HG02798 (cell line): ENCODE results near the gene TPRX1.
"Not testable (repeated sequence)": the region's sequence is repeated elsewhere in the genome, so short reads cannot be mapped to it uniquely, and the experiment has no call there.

ENCODE experiments used
- ATAC-seq: cut with Tn5 transposase; IDR thresholded peaks from one replicate; pipeline ENCODE4 v1.9.1; 2021; ENCODE audit warnings: mild to moderate bottlenecking; ENCODE audit not compliant: unreplicated experiment, poor library complexity

Gene TPRX1, protein sequence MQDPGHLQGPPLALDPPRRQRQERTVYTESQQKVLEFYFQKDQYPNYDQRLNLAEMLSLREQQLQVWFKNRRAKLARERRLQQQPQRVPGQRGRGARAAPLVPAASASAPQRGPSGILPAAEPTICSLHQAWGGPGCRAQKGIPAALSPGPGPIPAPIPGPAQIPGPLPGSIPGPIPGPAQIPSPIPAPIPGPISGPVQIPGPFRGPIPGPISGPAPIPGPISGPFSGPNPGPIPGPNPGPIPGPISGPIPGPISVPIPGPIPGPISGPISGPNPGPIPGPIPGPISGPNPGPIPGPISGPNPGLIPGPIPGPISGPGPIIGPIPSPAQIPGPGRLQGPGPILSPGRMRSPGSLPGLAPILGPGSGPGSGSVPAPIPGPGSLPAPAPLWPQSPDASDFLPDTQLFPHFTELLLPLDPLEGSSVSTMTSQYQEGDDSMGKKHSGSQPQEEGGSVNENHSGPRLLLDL

GRCh38 chr19:47804451-47804850 lies at the start of gene TPRX1:
Gene TPRX1 (minus strand): TSS chr19:47804551. CDS start chr19:47804539, 12 bp downstream.
- not testable (repeated sequence) for ATAC-seq

- no peak for ATAC-seq
Measured at GRCh38 chr19:47853003-47853402, 48.7 kb upstream of the TPRX1 start.

DNA sequence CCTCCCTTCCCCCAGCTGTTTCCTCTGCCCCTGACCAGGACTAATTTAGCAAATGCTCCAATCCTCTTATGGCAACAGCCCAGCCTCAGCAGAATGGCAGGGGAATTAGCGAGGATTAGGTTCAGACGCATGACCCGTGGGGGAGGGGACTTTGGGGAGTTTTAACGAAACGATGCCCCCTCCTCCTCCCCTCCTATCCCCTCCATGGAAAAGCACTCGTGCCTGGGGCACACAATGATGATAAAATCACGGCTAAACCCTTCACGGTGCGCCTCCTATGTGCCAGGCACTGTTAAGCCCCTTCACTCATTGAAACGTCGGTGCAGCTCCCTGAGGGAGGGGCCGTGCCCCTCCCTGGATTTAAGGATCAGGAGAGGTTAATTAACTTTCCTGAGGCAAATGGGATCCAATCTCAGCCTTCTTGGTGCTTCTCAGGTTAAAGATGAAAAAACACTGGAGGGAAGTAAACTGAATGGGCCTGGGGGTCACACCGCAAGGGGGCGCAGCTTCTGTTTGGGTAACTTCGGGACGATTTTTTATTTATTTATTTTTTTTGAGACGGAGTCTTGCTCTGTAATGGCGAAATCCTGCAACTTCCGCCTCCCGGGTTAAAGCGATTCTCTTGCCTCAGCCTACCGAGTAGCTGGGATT lies 44.6 kb upstream of the TPRX1 start:
- no peak for ATAC-seq

- no peak for ATAC-seq
Measured at GRCh38 chr19:47848425-47848822, 44.1 kb upstream of the TPRX1 start.

GRCh38 chr19:47842941-47843340 lies 38.6 kb upstream of the TPRX1 start:
- no peak for ATAC-seq

DNA sequence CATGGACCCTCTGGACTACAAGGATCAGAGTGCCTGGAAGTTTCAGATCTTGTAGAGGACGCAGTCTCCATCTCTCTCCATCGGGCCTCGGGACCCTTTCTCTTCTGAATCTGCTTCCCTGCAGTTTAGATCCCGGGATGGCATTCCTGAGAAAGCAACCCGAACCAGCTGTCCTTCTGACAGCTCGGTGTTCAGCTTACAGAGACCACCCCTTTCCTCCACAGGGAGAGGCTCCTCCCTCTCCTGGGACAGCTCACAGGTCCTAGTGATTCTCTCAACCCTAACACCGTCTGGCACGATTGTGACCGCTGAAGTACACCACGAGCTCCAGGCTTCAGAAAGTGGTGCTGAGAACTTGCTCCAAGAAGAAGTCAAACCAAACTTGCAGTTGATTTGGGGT lies 35.6 kb upstream of the TPRX1 start:
- ATAC-seq, result no peak

DNA sequence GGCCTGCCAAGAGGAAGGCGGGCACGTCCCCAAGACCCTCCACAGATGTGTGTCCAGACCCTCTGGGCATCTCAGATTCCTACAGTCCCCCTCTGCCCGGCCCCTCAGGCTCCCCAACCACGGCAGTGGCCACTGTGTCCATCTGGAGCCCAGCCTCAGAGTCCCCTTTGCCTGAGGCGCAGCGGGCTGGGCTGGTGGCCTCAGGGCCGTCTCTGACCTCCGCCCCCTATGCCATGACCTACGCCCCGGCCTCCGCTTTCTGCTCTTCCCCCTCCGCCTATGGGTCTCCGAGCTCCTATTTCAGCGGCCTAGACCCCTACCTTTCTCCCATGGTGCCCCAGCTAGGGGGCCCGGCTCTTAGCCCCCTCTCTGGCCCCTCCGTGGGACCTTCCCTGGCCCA lies 35.1 kb upstream of the TPRX1 start:
- ATAC-seq, result no peak

DNA sequence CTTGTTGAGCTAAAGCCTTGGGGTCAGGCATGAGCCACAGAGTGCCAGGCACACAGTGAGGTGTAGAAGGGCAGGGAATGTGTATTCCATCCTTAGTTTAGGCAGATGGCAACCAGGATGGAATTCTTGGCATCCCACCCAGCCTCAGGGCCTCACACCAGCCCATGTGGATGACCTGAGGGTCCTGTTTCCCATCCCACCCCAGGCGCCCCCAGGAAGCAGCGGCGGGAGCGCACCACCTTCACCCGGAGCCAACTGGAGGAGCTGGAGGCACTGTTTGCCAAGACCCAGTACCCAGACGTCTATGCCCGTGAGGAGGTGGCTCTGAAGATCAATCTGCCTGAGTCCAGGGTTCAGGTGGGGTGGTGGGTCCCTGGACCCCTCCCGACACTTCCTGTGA lies 31.7 kb upstream of the TPRX1 start:
- no peak for ATAC-seq

DNA sequence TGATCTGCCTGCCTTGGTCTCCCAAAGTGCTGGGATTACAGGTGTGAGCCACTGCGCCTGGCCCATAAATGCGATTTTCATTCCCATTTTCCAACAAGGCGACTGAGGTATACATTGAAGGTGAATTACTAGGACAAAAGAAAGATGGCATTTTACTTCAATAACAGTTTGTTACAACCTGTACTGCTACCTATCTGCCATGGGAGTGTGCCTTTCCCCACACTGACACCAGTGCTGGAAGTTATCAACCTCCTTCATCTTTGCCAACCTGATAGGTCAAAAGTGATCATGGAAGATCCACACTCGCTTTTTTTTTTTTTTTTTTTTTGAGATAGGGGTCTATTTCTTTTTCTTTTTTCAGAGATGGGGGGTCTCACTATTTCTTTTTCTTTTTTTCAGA lies 28.4 kb upstream of the TPRX1 start:
- ATAC-seq, result no peak

DNA sequence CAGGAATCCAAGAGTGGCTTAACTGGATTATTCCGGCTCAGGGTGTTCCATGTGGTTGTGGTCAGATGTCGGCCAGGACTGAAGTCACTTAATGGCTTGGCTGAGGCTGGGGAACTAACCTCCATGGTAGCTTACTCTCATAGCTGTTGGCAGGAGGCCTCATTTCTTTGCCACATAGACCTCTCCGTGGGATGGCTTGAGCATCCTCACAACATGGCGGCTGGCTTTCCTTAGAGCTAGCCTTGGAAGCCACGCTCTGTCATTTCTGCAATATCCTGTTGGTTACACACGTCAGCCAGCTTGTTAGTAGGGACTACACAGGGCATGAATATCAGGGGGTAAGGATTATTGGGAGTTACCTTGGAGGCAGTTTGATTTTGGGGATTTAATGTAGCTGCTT lies 22.4 kb upstream of the TPRX1 start:
- ATAC-seq, result no peak

GRCh38 chr19:47824396-47824795 lies 20.0 kb upstream of the TPRX1 start:
- ATAC-seq, result no peak

DNA sequence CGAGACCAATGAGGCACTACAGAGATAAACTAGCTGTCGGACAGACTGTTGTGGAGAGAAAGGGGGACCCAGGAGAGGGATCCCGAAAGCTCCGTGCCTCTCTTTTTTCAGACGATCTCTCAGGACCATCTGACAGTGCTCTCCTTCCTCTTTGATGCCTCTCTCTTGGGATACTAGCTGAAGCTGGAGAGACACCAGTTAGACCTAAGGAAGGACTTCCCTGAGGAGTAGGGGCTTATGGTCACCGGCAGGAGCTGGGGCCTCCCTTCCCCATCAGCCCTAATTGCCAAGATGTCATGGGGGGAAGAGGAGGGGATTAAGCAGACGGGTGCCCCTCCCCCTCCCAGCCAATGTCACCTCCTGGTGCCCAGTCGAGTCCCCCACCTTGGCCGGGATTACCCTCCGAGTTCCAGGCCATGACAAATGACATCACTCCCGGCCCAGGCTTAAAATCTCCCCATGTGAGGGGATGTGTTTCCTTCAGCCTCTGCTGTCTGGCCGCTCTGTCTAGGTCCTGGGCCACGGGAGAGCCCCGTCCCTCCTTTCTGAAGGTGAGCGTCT lies 17.2 kb upstream of the TPRX1 start, which contains the start of gene CRX:
TSS of gene CRX (plus strand) at position 478 of the 561 bp plus-strand sequence. CDS start 12,507 bp downstream, outside the sequence.
- ATAC-seq, result no peak

- no peak for ATAC-seq
Measured at GRCh38 chr19:47820410-47820809, 16.1 kb upstream of the TPRX1 start.

- ATAC-seq, result no peak
Measured at GRCh38 chr19:47819858-47820257, 15.5 kb upstream of the TPRX1 start.

GRCh38 chr19:47818221-47818620 lies 13.9 kb upstream of the TPRX1 start:
- ATAC-seq, result not testable (repeated sequence)

DNA sequence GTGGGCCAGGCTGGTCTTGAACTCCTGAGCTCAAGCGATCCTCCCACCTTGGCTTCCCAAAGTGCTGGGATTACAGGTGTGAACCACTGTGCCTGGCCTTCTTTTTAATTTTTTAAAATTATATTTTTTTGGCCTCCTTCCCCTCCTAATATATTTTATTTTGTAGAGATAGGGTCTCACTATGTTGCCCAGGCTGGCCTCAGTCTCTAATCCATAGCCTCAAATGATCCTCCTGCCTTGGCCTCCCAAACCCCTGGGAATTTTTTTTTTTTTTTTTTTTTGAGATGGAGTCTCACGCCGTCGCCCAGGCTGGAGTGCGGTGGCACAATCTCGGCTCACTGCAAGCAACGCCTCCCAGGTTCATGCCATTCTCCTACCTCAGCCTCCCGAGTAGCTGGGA lies 11.9 kb upstream of the TPRX1 start:
- not testable (repeated sequence) for ATAC-seq

- ATAC-seq, result no peak
Measured at GRCh38 chr19:47813995-47814328, 9.6 kb upstream of the TPRX1 start.

- ATAC-seq, result no peak
Measured at GRCh38 chr19:47813304-47813994, 9.1 kb upstream of the TPRX1 start.

- no peak for ATAC-seq
Measured at GRCh38 chr19:47806435-47806834, 2.1 kb upstream of the TPRX1 start.

GRCh38 chr19:47805313-47805712 lies 962 bp upstream of the TPRX1 start:
- no peak for ATAC-seq

- not testable (repeated sequence) for ATAC-seq
Measured at GRCh38 chr19:47803671-47804070, 680 bp downstream of the TPRX1 start.
